Measurements from ENCODE around the gene OCA2.
"Not testable (repeated sequence)": the region's sequence is repeated elsewhere in the genome, so short reads cannot be mapped to it uniquely, and the experiment has no call there.

OCA2 gene

GRCh38 chr15:27851858-27852210 lies 247.3 kb downstream of the OCA2 start:
- DNase-seq (ENCODE audit: low read depth in 1 of 2, low spot score in 1 of 2): no peak

GRCh38 chr15:27850981-27851857 lies 247.9 kb downstream of the OCA2 start:
- DNase-seq (ENCODE audit: low read depth in 1 of 2, low spot score in 1 of 2): no peak

- no peak for DNase-seq (ENCODE audit: low read depth in 1 of 2, low spot score in 1 of 2)
Observed at GRCh38 chr15:27850050-27850449, 249.1 kb downstream of the OCA2 start.

GRCh38 chr15:27848936-27849335 lies 250.2 kb downstream of the OCA2 start:
- DNase-seq (ENCODE audit: low read depth in 1 of 2, low spot score in 1 of 2): not testable (repeated sequence)

- DNase-seq (ENCODE audit: low read depth in 1 of 2, low spot score in 1 of 2): no peak
Observed at GRCh38 chr15:27847775-27848710, 251.1 kb downstream of the OCA2 start.

GRCh38 chr15:27846722-27847395 lies 252.3 kb downstream of the OCA2 start:
- no peak for DNase-seq (ENCODE audit: low read depth in 1 of 2, low spot score in 1 of 2)

- DNase-seq (ENCODE audit: low read depth in 1 of 2, low spot score in 1 of 2): no peak
Observed at GRCh38 chr15:27845535-27846369, 253.4 kb downstream of the OCA2 start.

GRCh38 chr15:27844018-27844666 lies 255.0 kb downstream of the OCA2 start:
- no peak for DNase-seq (ENCODE audit: low read depth in 1 of 2, low spot score in 1 of 2)

- DNase-seq (ENCODE audit: low read depth in 1 of 2, low spot score in 1 of 2): no peak
Observed at GRCh38 chr15:27843146-27843545, 256.0 kb downstream of the OCA2 start.

GRCh38 chr15:27842526-27842925 lies 256.6 kb downstream of the OCA2 start:
- no peak for DNase-seq (ENCODE audit: low read depth in 1 of 2, low spot score in 1 of 2)

- no peak for DNase-seq (ENCODE audit: low read depth in 1 of 2, low spot score in 1 of 2)
Observed at GRCh38 chr15:27835233-27835939, 263.7 kb downstream of the OCA2 start.

GRCh38 chr15:27834684-27835083 lies 264.4 kb downstream of the OCA2 start:
- no peak for DNase-seq (ENCODE audit: low read depth in 1 of 2, low spot score in 1 of 2)

- no peak for DNase-seq (ENCODE audit: low read depth in 1 of 2, low spot score in 1 of 2)
Observed at GRCh38 chr15:27833974-27834373, 265.1 kb downstream of the OCA2 start.

- no peak for DNase-seq (ENCODE audit: low read depth in 1 of 2, low spot score in 1 of 2)
Observed at GRCh38 chr15:27833178-27833577, 265.9 kb downstream of the OCA2 start.

GRCh38 chr15:27832237-27832596 lies 266.9 kb downstream of the OCA2 start:
- DNase-seq (ENCODE audit: low read depth in 1 of 2, low spot score in 1 of 2): no peak

- no peak for DNase-seq (ENCODE audit: low read depth in 1 of 2, low spot score in 1 of 2)
Observed at GRCh38 chr15:27831384-27832236, 267.5 kb downstream of the OCA2 start.

GRCh38 chr15:27828746-27829145 lies 270.4 kb downstream of the OCA2 start:
- DNase-seq (ENCODE audit: low read depth in 1 of 2, low spot score in 1 of 2): no peak

GRCh38 chr15:27826902-27827714 lies 272.0 kb downstream of the OCA2 start:
- DNase-seq (ENCODE audit: low read depth in 1 of 2, low spot score in 1 of 2): no peak

Data from activated T-helper 1 cell treated with anti-CD3 and anti-CD28 coated beads, Interleukin-2, amount 50 U/mL, for 16 hours (primary cell).